Mucosa of descending colon (tissue), 3 donors: ENCODE measurements around the gene HOXC11. TPM values are rescaled to one million over a fixed set of nuclear protein-coding genes. Genes with fewer than 3 reads are reported as not detected.

Experiments used
- ATAC-seq: fragments of 200-7000 bp; cut with Tn5 transposase; one replicate; pipeline ENCODE4 v1.9.1; 2020; ENCODE audit warnings: mild to moderate bottlenecking, moderate library complexity
- DNase-seq, 3 donors: peaks; one replicate each; pipeline ENCODE4 v3.0.0-alpha.2; 2020
- H3K36me3 ChIP-seq: fragments of 200-600 bp; one replicate; pipeline ENCODE4 v1.8.0; 2021; ENCODE audit warnings: low read depth, mild to moderate bottlenecking
- H3K4me1 ChIP-seq: fragments of 200-600 bp; one replicate; pipeline ENCODE4 v1.8.0; 2021; ENCODE audit warnings: low read depth, mild to moderate bottlenecking
- H3K4me3 ChIP-seq: fragments of 200-600 bp; one replicate; pipeline ENCODE4 v1.8.0; 2021; ENCODE audit warnings: mild to moderate bottlenecking
- H3K9me3 ChIP-seq: fragments of 200-600 bp; one replicate; pipeline ENCODE4 v1.8.0; 2021; ENCODE audit warnings: mild to moderate bottlenecking
- CTCF ChIP-seq: fragments of 200-600 bp; IDR thresholded peaks from one replicate; pipeline ENCODE4 v1.8.0; 2022; ENCODE audit warnings: antibody characterized with exemption, mild to moderate bottlenecking
- intact Hi-C, 2 donors: fragments of 100-400 bp; cut with DNase I in 1 of 2; cut with micrococcal nuclease in 1 of 2; formaldehyde crosslinking; loops; one replicate each; pipeline versions ENCODE4 v1.11.0 to v1.11.1; 2022; cut with DNase I, micrococcal nuclease
- total RNA-seq, 3 donors: library from RNA; stranded (reverse); fragmentation: NEBNext Ultra II Directional in 2 of 3; extraction: Animal tissue kit (Norgen Biotek cat#: 25700) in 2 of 3; gene quantifications; one replicate each; pipeline versions ENCODE4 v1.2.1 to v1.2.4, GENCODE V29; 2021 to 2023
- donor health status: DM: no; HTN: no; CAD: no; lungs with moderate emphysema.
- donor health status: DM: no; HTN: no; CAD: no.
- donor health status: DM: no; HTN: yes; CAD: no.

Gene HOXC11
- total RNA-seq, 3 donors from 2014 or later = not detected

- H3K4me1 ChIP-seq = no peaks in the 10 kb centered on the region
- H3K36me3 ChIP-seq = no peaks in the 10 kb centered on the region
- ATAC-seq (no peak), DNase-seq (no peak)
- TF ChIP-seq CTCF = no peak
- H3K9me3 ChIP-seq = no peaks in the 10 kb centered on the region
- intact Hi-C loops = no loop called here
- no peak overlapping the region for H3K4me3 ChIP-seq
Measured at GRCh38 chr12:53937596-53938325, 35.2 kb upstream of the HOXC11 start.

- intact Hi-C loops = no loop called here
- ATAC-seq (peak; percentile 29), DNase-seq (peak in 1 of 3 donors; percentile 10)
- Histone ChIP-seq H3K36me3 (no peaks in the 10 kb centered on the region), H3K9me3 (no peaks in the 10 kb centered on the region), H3K4me3 (no peak within 1 kb of the TSS), H3K4me1 (no peaks in the 10 kb centered on the region)
- TF ChIP-seq CTCF = no peak
Measured at GRCh38 chr12:53938326-53939140, 34.4 kb upstream of the HOXC11 start, which contains the start of gene HOXC13. TSS of gene HOXC13 (plus strand) at chr12:53938831. CDS start at chr12:53938907, 76 bp downstream.

GRCh38 chr12:53939141-53940108 lies 33.5 kb upstream of the HOXC11 start:
- no peaks in the 10 kb centered on the region for H3K36me3 ChIP-seq
- no peaks in the 10 kb centered on the region for H3K9me3 ChIP-seq
- no peak for TF ChIP-seq CTCF
- ATAC-seq (no peak), DNase-seq (no peak)
- intact Hi-C loops = no loop called here
- H3K4me3 ChIP-seq = no peak overlapping the region
- no peaks in the 10 kb centered on the region for H3K4me1 ChIP-seq

GRCh38 chr12:53940443-53941014 lies 32.4 kb upstream of the HOXC11 start:
- Histone ChIP-seq H3K9me3 (no peaks in the 10 kb centered on the region), H3K4me1 (no peaks in the 10 kb centered on the region), H3K36me3 (no peaks in the 10 kb centered on the region), H3K4me3 (no peak overlapping the region)
- DNase-seq (no peak), ATAC-seq (no peak)
- intact Hi-C loops = no loop called here
- TF ChIP-seq CTCF = no peak

- no peaks in the 10 kb centered on the region for H3K4me1 ChIP-seq
- ATAC-seq = no peak
- DNase-seq = no peak
- no peaks in the 10 kb centered on the region for H3K9me3 ChIP-seq
- no peak for TF ChIP-seq CTCF
- H3K4me3 ChIP-seq = no peak overlapping the region
- intact Hi-C loops = no loop called here
- H3K36me3 ChIP-seq = no peaks in the 10 kb centered on the region
Measured at GRCh38 chr12:53941187-53941586, 31.7 kb upstream of the HOXC11 start.
